Chondrocyte (in vitro differentiated cells): ENCODE results near the gene ATG101. TPM values are rescaled to one million over a fixed set of nuclear protein-coding genes. Genes with fewer than 3 reads are reported as not detected.

Experiments
- DNase-seq: peaks from one replicate; pipeline ENCODE4 v3.0.0; 2021; ENCODE audit warnings: mixed read lengths, low spot score
- H3K27ac Mint-ChIP-seq: one replicate; pipeline ENCODE4 v1.8.0; 2021; ENCODE audit warnings: mild to moderate bottlenecking, moderate library complexity, mixed read lengths; ENCODE audit not compliant: unreplicated experiment
- H3K27me3 Mint-ChIP-seq: 2 replicates; pipeline ENCODE4 v1.8.0; 2021; ENCODE audit warnings: low read depth, mixed read lengths
- H3K36me3 Mint-ChIP-seq: 2 replicates; pipeline ENCODE4 v1.8.0; 2021; ENCODE audit warnings: low read depth, mixed read lengths
- H3K4me1 Mint-ChIP-seq: 2 replicates; pipeline ENCODE4 v1.8.0; 2021; ENCODE audit warnings: low read depth, mild to moderate bottlenecking, mixed read lengths
- H3K4me3 Mint-ChIP-seq: one replicate; pipeline ENCODE4 v1.8.0; 2021; ENCODE audit warnings: mild to moderate bottlenecking, moderate library complexity, mixed read lengths; ENCODE audit not compliant: unreplicated experiment
- H3K9me3 Mint-ChIP-seq: 2 replicates; pipeline ENCODE4 v1.8.0; 2021; ENCODE audit warnings: low read depth, mixed read lengths
- total RNA-seq: library from RNA; stranded (reverse); gene quantifications from 3 replicates; pipeline ENCODE4 v1.2.1, GENCODE V29; 2021
- TF ChIP-seq, protein P1 (sequence below): fragments of 200-600 bp; sonication (generic); IDR thresholded peaks from 2 replicates; pipeline ENCODE4 v1.5.0; 2021; ENCODE audit warnings: antibody characterized with exemption, mild to moderate bottlenecking, moderate library complexity

The ATG101 gene
- total RNA-seq, 1 donor from 2014 or later: 48.0 TPM

- peaks cover under 1% of the 10 kb centered on the region for H3K4me1 Mint-ChIP-seq
- H3K27ac Mint-ChIP-seq: no peak overlapping the region
- H3K36me3 Mint-ChIP-seq: peaks cover 3% of the 10 kb centered on the region
- no peaks in the 10 kb centered on the region for H3K27me3 Mint-ChIP-seq
- TF ChIP-seq, protein P1, sequence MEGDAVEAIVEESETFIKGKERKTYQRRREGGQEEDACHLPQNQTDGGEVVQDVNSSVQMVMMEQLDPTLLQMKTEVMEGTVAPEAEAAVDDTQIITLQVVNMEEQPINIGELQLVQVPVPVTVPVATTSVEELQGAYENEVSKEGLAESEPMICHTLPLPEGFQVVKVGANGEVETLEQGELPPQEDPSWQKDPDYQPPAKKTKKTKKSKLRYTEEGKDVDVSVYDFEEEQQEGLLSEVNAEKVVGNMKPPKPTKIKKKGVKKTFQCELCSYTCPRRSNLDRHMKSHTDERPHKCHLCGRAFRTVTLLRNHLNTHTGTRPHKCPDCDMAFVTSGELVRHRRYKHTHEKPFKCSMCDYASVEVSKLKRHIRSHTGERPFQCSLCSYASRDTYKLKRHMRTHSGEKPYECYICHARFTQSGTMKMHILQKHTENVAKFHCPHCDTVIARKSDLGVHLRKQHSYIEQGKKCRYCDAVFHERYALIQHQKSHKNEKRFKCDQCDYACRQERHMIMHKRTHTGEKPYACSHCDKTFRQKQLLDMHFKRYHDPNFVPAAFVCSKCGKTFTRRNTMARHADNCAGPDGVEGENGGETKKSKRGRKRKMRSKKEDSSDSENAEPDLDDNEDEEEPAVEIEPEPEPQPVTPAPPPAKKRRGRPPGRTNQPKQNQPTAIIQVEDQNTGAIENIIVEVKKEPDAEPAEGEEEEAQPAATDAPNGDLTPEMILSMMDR: no peak
- no peaks in the 10 kb centered on the region for H3K9me3 Mint-ChIP-seq
- peak; percentile 76 for DNase-seq
- no peak overlapping the region for H3K4me3 Mint-ChIP-seq
These were observed 12.8 kb upstream of the ATG101 start for GRCh38 chr12:52056801-52057637.

GRCh38 chr12:52057638-52058576 lies 11.9 kb upstream of the ATG101 start:
- no peak overlapping the region for H3K27ac Mint-ChIP-seq
- no peaks in the 10 kb centered on the region for H3K4me1 Mint-ChIP-seq
- H3K9me3 Mint-ChIP-seq: no peaks in the 10 kb centered on the region
- no peaks in the 10 kb centered on the region for H3K27me3 Mint-ChIP-seq
- H3K36me3 Mint-ChIP-seq: peaks cover 3% of the 10 kb centered on the region
- H3K4me3 Mint-ChIP-seq: no peak overlapping the region
- no peak for DNase-seq
- TF ChIP-seq, protein P1: no peak

DNA sequence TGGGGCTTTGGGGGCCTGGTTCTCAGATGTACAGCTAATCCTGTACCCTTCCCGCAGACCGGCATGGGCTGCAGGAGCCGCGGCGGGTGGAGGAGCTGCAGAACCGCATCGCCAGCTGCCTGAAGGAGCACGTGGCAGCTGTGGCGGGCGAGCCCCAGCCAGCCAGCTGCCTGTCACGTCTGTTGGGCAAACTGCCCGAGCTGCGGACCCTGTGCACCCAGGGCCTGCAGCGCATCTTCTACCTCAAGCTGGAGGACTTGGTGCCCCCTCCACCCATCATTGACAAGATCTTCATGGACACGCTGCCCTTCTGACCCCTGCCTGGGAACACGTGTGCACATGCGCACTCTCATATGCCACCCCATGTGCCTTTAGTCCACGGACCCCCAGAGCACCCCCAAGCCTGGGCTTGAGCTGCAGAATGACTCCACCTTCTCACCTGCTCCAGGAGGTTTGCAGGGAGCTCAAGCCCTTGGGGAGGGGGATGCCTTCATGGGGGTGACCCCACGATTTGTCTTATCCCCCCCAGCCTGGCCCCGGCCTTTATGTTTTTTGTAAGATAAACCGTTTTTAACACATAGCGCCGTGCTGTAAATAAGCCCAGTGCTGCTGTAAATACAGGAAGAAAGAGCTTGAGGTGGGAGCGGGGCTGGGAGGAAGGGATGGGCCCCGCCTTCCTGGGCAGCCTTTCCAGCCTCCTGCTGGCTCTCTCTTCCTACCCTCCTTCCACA lies 11.0 kb upstream of the ATG101 start:
- Mint-ChIP-seq H3K27me3 (no peaks in the 10 kb centered on the region), H3K27ac (no peak overlapping the region), H3K9me3 (no peaks in the 10 kb centered on the region), H3K4me1 (no peaks in the 10 kb centered on the region), H3K36me3 (peaks cover 3% of the 10 kb centered on the region), H3K4me3 (no peak overlapping the region)
- DNase-seq: peak; percentile 84
- TF ChIP-seq, protein P1: no peak

GRCh38 chr12:52059582-52060497 lies 9.9 kb upstream of the ATG101 start:
- Mint-ChIP-seq H3K4me1 (no peaks in the 10 kb centered on the region), H3K27ac (no peak overlapping the region), H3K36me3 (peaks cover 3% of the 10 kb centered on the region), H3K4me3 (no peak overlapping the region), H3K9me3 (no peaks in the 10 kb centered on the region), H3K27me3 (no peaks in the 10 kb centered on the region)
- no peak for DNase-seq
- TF ChIP-seq, protein P1: no peak
